ENCODE measurements around the gene STIM2.

Gene STIM2

DNA sequence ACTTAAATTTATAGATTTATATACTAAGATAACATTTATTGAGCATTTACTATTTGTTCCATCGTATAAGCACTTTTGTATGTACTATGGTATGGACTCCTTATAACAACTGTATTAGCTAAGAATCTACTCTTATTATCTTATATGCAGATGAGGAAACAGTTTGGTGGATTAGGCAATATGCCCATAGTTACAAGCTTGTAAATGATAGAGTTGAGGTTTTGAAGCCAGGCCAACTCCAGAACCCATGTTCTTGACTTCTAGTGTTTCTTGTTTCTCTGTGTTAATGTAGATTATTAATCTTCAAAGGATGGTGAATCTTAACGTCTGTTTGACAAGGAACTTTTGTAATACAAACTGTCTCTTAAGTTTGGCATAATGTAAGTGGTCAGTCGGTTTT, 71.3 kb downstream of the STIM2 start:
- no peaks in the 10 kb centered on the region for H3K27me3 ChIP-seq (ENCODE audit: control insufficient read depth in 1 of 2, insufficient read depth in 2 of 2, low read length in 2 of 2)
- H3K9me3 ChIP-seq (ENCODE audit: control insufficient read depth in 2 of 2, low read length in 2 of 2): no peaks in the 10 kb centered on the region
- H3K36me3 ChIP-seq (ENCODE audit: control insufficient read depth in 2 of 2, insufficient read depth in 2 of 2, low read length in 2 of 2): no peaks in the 10 kb centered on the region
- no peak overlapping the region for H3K27ac ChIP-seq (ENCODE audit: low read length)
- H3K4me3 ChIP-seq (ENCODE audit: low read length in 2 of 2): no peak overlapping the region
- H3K9ac ChIP-seq (ENCODE audit: low read length in 2 of 2): no peak overlapping the region
- H3K4me1 ChIP-seq (ENCODE audit: control insufficient read depth, insufficient read depth, low read length): no peaks in the 10 kb centered on the region

GRCh38 chr4:26935397-26935796, 74.8 kb downstream of the STIM2 start:
- Histone ChIP-seq H3K4me3 (ENCODE audit: low read length in 2 of 2) (no peak overlapping the region), H3K4me1 (ENCODE audit: control insufficient read depth, insufficient read depth, low read length) (no peaks in the 10 kb centered on the region), H3K27ac (ENCODE audit: low read length) (no peak overlapping the region), H3K27me3 (ENCODE audit: control insufficient read depth in 1 of 2, insufficient read depth in 2 of 2, low read length in 2 of 2) (no peaks in the 10 kb centered on the region), H3K9ac (ENCODE audit: low read length in 2 of 2) (no peak overlapping the region), H3K9me3 (ENCODE audit: control insufficient read depth in 2 of 2, low read length in 2 of 2) (no peaks in the 10 kb centered on the region), H3K36me3 (ENCODE audit: control insufficient read depth in 2 of 2, insufficient read depth in 2 of 2, low read length in 2 of 2) (no peaks in the 10 kb centered on the region)

DNA sequence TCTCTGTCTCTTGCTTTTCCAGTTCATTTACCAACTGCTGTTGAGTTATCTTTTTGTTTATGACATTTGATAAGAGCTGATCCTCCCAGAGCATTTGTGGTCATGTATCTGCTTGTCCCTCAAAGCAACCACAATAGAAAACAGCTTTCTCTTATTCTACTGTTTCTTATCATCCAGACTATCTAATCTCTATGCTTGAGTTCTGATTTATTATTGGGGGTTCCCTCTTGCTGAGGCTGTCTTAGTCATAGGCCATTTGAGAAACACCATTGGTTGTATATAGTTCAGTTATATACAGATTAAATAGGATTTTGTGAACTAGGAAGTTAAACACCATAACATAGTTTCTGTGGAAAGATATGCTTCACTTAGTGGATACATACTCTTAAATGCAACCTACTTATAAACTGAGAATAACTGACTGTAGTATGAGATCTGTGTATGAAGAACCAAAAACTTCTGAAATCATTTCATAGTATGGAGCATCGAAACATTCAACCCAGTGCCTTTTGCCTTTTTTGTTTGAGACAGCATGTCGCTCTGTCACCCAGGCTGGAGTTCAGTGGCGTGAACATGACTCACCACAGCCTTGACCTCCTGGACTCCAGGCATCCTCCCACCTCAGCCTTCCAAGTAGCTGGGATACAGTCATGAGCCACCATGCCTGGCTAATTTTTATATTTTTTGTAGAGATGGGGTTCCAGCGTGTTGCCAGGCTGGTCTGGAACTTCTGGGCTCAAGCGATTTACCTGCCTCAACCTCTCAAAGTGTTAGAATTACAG, 75.8 kb downstream of the STIM2 start:
- Histone ChIP-seq H3K9ac (ENCODE audit: low read length in 2 of 2) (no peak overlapping the region), H3K27ac (ENCODE audit: low read length) (no peak overlapping the region), H3K4me1 (ENCODE audit: control insufficient read depth, insufficient read depth, low read length) (no peaks in the 10 kb centered on the region), H3K36me3 (ENCODE audit: control insufficient read depth in 2 of 2, insufficient read depth in 2 of 2, low read length in 2 of 2) (no peaks in the 10 kb centered on the region), H3K9me3 (ENCODE audit: control insufficient read depth in 2 of 2, low read length in 2 of 2) (no peaks in the 10 kb centered on the region), H3K27me3 (ENCODE audit: control insufficient read depth in 1 of 2, insufficient read depth in 2 of 2, low read length in 2 of 2) (no peaks in the 10 kb centered on the region), H3K4me3 (ENCODE audit: low read length in 2 of 2) (no peak overlapping the region)

DNA sequence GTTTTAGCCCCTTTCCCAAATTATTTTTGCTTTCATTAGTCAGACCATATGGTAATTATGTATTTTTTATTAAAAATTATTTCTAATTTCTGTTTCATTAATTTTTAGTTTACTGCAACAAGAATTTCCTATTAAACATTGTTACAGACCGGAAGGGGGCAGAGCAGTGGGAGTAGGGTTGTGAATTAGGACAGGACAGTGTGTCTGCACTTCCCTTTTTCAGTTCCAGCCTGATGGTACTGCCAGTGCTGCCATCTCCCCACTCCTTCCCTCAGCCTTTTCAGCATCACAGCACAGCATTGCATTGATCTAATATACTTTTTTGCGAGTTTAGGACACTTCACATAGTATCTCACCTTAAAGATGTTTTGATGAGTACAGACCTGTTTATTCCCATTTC, 76.5 kb downstream of the STIM2 start:
- Histone ChIP-seq H3K4me1 (ENCODE audit: control insufficient read depth, insufficient read depth, low read length) (no peaks in the 10 kb centered on the region), H3K27me3 (ENCODE audit: control insufficient read depth in 1 of 2, insufficient read depth in 2 of 2, low read length in 2 of 2) (no peaks in the 10 kb centered on the region), H3K36me3 (ENCODE audit: control insufficient read depth in 2 of 2, insufficient read depth in 2 of 2, low read length in 2 of 2) (no peaks in the 10 kb centered on the region), H3K27ac (ENCODE audit: low read length) (no peak overlapping the region), H3K9me3 (ENCODE audit: control insufficient read depth in 2 of 2, low read length in 2 of 2) (no peaks in the 10 kb centered on the region), H3K4me3 (ENCODE audit: low read length in 2 of 2) (no peak overlapping the region), H3K9ac (ENCODE audit: low read length in 2 of 2) (no peak overlapping the region)

GRCh38 chr4:26937567-26937966, 76.9 kb downstream of the STIM2 start:
- Histone ChIP-seq H3K9ac (ENCODE audit: low read length in 2 of 2) (no peak overlapping the region), H3K4me3 (ENCODE audit: low read length in 2 of 2) (no peak overlapping the region), H3K4me1 (ENCODE audit: control insufficient read depth, insufficient read depth, low read length) (no peaks in the 10 kb centered on the region), H3K9me3 (ENCODE audit: control insufficient read depth in 2 of 2, low read length in 2 of 2) (no peaks in the 10 kb centered on the region), H3K27ac (ENCODE audit: low read length) (no peak overlapping the region), H3K27me3 (ENCODE audit: control insufficient read depth in 1 of 2, insufficient read depth in 2 of 2, low read length in 2 of 2) (no peaks in the 10 kb centered on the region), H3K36me3 (ENCODE audit: control insufficient read depth in 2 of 2, insufficient read depth in 2 of 2, low read length in 2 of 2) (no peaks in the 10 kb centered on the region)

- Histone ChIP-seq H3K4me1 (ENCODE audit: control insufficient read depth, insufficient read depth, low read length) (no peaks in the 10 kb centered on the region), H3K27ac (ENCODE audit: low read length) (no peak overlapping the region), H3K9ac (ENCODE audit: low read length in 2 of 2) (no peak overlapping the region), H3K36me3 (ENCODE audit: control insufficient read depth in 2 of 2, insufficient read depth in 2 of 2, low read length in 2 of 2) (no peaks in the 10 kb centered on the region), H3K27me3 (ENCODE audit: control insufficient read depth in 1 of 2, insufficient read depth in 2 of 2, low read length in 2 of 2) (no peaks in the 10 kb centered on the region), H3K4me3 (ENCODE audit: low read length in 2 of 2) (no peak overlapping the region), H3K9me3 (ENCODE audit: control insufficient read depth in 2 of 2, low read length in 2 of 2) (no peaks in the 10 kb centered on the region)
These were observed 77.9 kb downstream of the STIM2 start for GRCh38 chr4:26938516-26938915.

- Histone ChIP-seq H3K4me3 (ENCODE audit: low read length in 2 of 2) (no peak overlapping the region), H3K4me1 (ENCODE audit: control insufficient read depth, insufficient read depth, low read length) (no peaks in the 10 kb centered on the region), H3K36me3 (ENCODE audit: control insufficient read depth in 2 of 2, insufficient read depth in 2 of 2, low read length in 2 of 2) (no peaks in the 10 kb centered on the region), H3K9ac (ENCODE audit: low read length in 2 of 2) (no peak overlapping the region), H3K27ac (ENCODE audit: low read length) (no peak overlapping the region), H3K27me3 (ENCODE audit: control insufficient read depth in 1 of 2, insufficient read depth in 2 of 2, low read length in 2 of 2) (no peaks in the 10 kb centered on the region), H3K9me3 (ENCODE audit: control insufficient read depth in 2 of 2, low read length in 2 of 2) (no peaks in the 10 kb centered on the region)
These were observed 81.3 kb downstream of the STIM2 start for GRCh38 chr4:26941951-26942350.

DNA sequence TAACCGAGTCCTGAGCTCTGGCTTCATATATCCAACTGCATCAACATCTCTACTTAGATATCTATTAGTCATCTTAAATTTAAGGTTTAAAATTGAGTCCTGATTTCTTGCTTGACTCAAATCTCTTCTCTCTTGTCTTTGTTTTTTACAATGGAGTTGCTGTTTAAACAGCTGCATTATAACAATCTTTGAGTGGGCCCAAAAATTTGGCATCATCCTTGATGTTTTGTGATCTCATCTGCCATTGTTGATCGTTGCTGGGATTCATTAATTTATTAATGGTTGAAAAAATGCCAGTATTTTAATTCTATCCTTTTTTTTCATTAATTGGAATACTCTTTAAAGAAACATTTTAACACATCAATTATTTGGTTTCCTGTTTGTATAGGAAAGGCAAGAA, 82.2 kb downstream of the STIM2 start:
- Histone ChIP-seq H3K4me3 (ENCODE audit: low read length in 2 of 2) (no peak overlapping the region), H3K27me3 (ENCODE audit: control insufficient read depth in 1 of 2, insufficient read depth in 2 of 2, low read length in 2 of 2) (no peaks in the 10 kb centered on the region), H3K27ac (ENCODE audit: low read length) (no peak overlapping the region), H3K36me3 (ENCODE audit: control insufficient read depth in 2 of 2, insufficient read depth in 2 of 2, low read length in 2 of 2) (no peaks in the 10 kb centered on the region), H3K9ac (ENCODE audit: low read length in 2 of 2) (no peak overlapping the region), H3K4me1 (ENCODE audit: control insufficient read depth, insufficient read depth, low read length) (no peaks in the 10 kb centered on the region), H3K9me3 (ENCODE audit: control insufficient read depth in 2 of 2, low read length in 2 of 2) (no peaks in the 10 kb centered on the region)

GRCh38 chr4:26943391-26943790, 82.8 kb downstream of the STIM2 start:
- Histone ChIP-seq H3K36me3 (ENCODE audit: control insufficient read depth in 2 of 2, insufficient read depth in 2 of 2, low read length in 2 of 2) (no peaks in the 10 kb centered on the region), H3K9ac (ENCODE audit: low read length in 2 of 2) (no peak overlapping the region), H3K27ac (ENCODE audit: low read length) (no peak overlapping the region), H3K4me1 (ENCODE audit: control insufficient read depth, insufficient read depth, low read length) (no peaks in the 10 kb centered on the region), H3K4me3 (ENCODE audit: low read length in 2 of 2) (no peak overlapping the region), H3K27me3 (ENCODE audit: control insufficient read depth in 1 of 2, insufficient read depth in 2 of 2, low read length in 2 of 2) (no peaks in the 10 kb centered on the region), H3K9me3 (ENCODE audit: control insufficient read depth in 2 of 2, low read length in 2 of 2) (no peaks in the 10 kb centered on the region)

- no peaks in the 10 kb centered on the region for H3K27me3 ChIP-seq (ENCODE audit: control insufficient read depth in 1 of 2, insufficient read depth in 2 of 2, low read length in 2 of 2)
- no peak overlapping the region for H3K27ac ChIP-seq (ENCODE audit: low read length)
- H3K4me1 ChIP-seq (ENCODE audit: control insufficient read depth, insufficient read depth, low read length): no peaks in the 10 kb centered on the region
- no peaks in the 10 kb centered on the region for H3K36me3 ChIP-seq (ENCODE audit: control insufficient read depth in 2 of 2, insufficient read depth in 2 of 2, low read length in 2 of 2)
- no peak overlapping the region for H3K9ac ChIP-seq (ENCODE audit: low read length in 2 of 2)
- H3K4me3 ChIP-seq (ENCODE audit: low read length in 2 of 2): no peak overlapping the region
- no peaks in the 10 kb centered on the region for H3K9me3 ChIP-seq (ENCODE audit: control insufficient read depth in 2 of 2, low read length in 2 of 2)
These were observed 85.2 kb downstream of the STIM2 start for GRCh38 chr4:26945794-26946193.

DNA sequence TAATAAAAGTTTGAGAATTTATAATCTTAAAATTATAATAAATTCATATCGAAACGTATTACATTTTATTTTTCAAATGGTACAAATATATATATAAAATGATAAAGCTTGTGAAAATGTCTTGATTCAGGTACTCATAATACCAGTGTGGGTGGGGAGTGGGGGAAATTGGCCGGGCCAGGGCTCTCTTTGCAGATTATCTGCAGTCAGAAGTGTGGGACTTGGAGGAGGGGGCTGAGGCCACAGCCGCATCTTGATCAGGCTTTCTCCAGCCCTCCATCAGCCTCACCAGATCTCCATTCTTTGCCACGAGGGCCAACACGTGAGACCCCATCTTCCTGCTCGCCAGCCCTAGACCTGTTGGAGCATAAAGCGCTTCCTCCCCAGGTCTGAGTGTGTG, 86.7 kb downstream of the STIM2 start:
- Histone ChIP-seq H3K27ac (ENCODE audit: low read length) (no peak overlapping the region), H3K9me3 (ENCODE audit: control insufficient read depth in 2 of 2, low read length in 2 of 2) (no peaks in the 10 kb centered on the region), H3K9ac (ENCODE audit: low read length in 2 of 2) (no peak overlapping the region), H3K4me3 (ENCODE audit: low read length in 2 of 2) (no peak overlapping the region), H3K36me3 (ENCODE audit: control insufficient read depth in 2 of 2, insufficient read depth in 2 of 2, low read length in 2 of 2) (no peaks in the 10 kb centered on the region), H3K4me1 (ENCODE audit: control insufficient read depth, insufficient read depth, low read length) (no peaks in the 10 kb centered on the region), H3K27me3 (ENCODE audit: control insufficient read depth in 1 of 2, insufficient read depth in 2 of 2, low read length in 2 of 2) (no peaks in the 10 kb centered on the region)

All from stomach smooth muscle (tissue), 2 donors.